Type B pancreatic cell (in vitro differentiated cells): ENCODE data around the gene ETS1. TPM values are rescaled to one million over a fixed set of nuclear protein-coding genes. Genes with fewer than 3 reads are reported as not detected.

ENCODE experiments used
- DNase-seq: peaks from one replicate; pipeline ENCODE4 v3.0.0; 2021; ENCODE audit warnings: mixed read lengths; ENCODE audit not compliant: unreplicated experiment; ENCODE audit errors: extremely low spot score
- H3K27ac Mint-ChIP-seq: 2 replicates; pipeline ENCODE4 v1.8.0; 2021; ENCODE audit warnings: mild to moderate bottlenecking, mixed read lengths
- H3K27me3 Mint-ChIP-seq: 2 replicates; pipeline ENCODE4 v1.8.0; 2021; ENCODE audit warnings: mixed read lengths
- H3K36me3 Mint-ChIP-seq: 2 replicates; pipeline ENCODE4 v1.8.0; 2021; ENCODE audit warnings: mixed read lengths
- H3K4me1 Mint-ChIP-seq: one replicate; pipeline ENCODE4 v1.8.0; 2021; ENCODE audit warnings: mixed read lengths; ENCODE audit not compliant: unreplicated experiment
- H3K4me3 Mint-ChIP-seq: 2 replicates; pipeline ENCODE4 v1.8.0; 2021; ENCODE audit warnings: mild to moderate bottlenecking, mixed read lengths
- H3K9me3 Mint-ChIP-seq: 2 replicates; pipeline ENCODE4 v1.8.0; 2021; ENCODE audit warnings: mixed read lengths
- total RNA-seq: library from RNA; stranded (reverse); gene quantifications from 2 replicates; pipeline ENCODE4 v1.2.1, GENCODE V29; 2021; ENCODE audit warnings: low replicate concordance
- TF ChIP-seq, protein P1 (sequence below): fragments of 200-600 bp; sonication (generic); conservative IDR thresholded peaks from 2 replicates; pipeline ENCODE4 v1.5.0; 2021; ENCODE audit warnings: antibody characterized with exemption, mild to moderate bottlenecking

Gene ETS1
- total RNA-seq, 1 donor from 2014 or later: 40.6 TPM

DNA sequence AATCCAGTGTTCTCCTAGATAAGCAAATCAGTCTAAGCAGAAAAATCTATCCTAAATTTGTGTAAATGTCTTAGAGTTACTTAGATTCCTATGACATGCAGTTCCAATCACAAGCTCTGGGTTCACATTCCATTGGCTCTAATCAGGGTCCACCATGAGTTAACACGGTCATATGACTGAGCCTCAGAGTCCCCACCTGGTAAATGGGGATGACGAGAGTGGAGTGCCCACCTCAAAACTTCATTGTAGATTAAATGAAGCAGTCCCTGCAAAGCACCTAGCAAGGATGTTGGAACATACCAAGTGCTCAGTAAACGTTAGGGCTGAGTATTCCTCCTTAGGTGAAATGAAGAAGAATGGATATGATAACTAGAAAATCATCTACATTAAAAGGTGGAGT is 3.1 kb downstream of the ETS1 start:
- no peaks in the 10 kb centered on the region for H3K36me3 Mint-ChIP-seq
- H3K9me3 Mint-ChIP-seq: no peaks in the 10 kb centered on the region
- no peak for DNase-seq
- H3K27ac Mint-ChIP-seq: no peak overlapping the region
- H3K27me3 Mint-ChIP-seq: peaks cover 78% of the 10 kb centered on the region
- H3K4me1 Mint-ChIP-seq: peaks cover 33% of the 10 kb centered on the region
- TF ChIP-seq, protein P1, sequence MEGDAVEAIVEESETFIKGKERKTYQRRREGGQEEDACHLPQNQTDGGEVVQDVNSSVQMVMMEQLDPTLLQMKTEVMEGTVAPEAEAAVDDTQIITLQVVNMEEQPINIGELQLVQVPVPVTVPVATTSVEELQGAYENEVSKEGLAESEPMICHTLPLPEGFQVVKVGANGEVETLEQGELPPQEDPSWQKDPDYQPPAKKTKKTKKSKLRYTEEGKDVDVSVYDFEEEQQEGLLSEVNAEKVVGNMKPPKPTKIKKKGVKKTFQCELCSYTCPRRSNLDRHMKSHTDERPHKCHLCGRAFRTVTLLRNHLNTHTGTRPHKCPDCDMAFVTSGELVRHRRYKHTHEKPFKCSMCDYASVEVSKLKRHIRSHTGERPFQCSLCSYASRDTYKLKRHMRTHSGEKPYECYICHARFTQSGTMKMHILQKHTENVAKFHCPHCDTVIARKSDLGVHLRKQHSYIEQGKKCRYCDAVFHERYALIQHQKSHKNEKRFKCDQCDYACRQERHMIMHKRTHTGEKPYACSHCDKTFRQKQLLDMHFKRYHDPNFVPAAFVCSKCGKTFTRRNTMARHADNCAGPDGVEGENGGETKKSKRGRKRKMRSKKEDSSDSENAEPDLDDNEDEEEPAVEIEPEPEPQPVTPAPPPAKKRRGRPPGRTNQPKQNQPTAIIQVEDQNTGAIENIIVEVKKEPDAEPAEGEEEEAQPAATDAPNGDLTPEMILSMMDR: no peak
- H3K4me3 Mint-ChIP-seq: no peak overlapping the region

DNA sequence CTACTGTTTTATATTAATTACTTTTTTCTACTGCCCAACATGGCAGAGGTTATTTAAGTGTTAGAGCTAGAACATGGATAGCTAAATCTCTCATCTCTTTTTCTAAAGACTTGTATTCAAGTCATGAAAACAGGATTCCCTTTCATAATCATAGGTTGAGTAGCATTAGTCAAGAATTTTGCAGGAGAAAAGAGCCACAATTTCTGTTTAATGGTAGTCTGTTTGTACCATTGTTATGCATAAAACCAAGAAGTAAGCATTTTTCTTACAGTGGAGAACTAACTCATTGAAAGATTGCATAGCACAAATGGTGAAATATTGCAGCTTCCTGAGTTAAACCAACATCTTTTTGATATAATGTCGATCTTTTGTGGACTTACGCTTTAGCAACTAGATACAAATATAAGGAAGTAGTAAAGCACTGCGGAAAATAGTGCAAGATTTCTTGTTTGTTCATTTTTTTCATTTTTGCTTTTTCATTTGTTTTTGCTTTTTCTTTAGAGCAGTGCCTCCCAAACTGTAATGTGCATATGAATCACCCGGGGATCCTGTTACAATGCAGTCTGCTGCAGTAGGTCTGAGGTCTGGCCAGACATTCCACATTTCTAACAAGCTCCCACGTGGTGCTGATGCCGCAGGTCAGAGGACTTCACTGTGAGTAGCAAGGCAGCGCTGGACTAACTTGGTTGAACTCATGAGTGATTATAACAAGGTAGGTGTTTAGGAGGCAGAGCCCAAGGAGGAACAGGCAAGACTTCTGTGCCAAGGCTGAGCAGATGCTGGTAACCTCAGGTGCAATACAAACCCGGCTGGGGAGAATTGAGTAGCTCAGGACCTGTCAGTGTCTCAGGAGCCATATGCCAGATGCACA is 4.6 kb downstream of the ETS1 start:
- no peaks in the 10 kb centered on the region for H3K36me3 Mint-ChIP-seq
- H3K27ac Mint-ChIP-seq: no peak overlapping the region
- peaks cover 33% of the 10 kb centered on the region for H3K4me1 Mint-ChIP-seq
- TF ChIP-seq, protein P1: no peak
- no peak overlapping the region for H3K4me3 Mint-ChIP-seq
- no peak for DNase-seq
- peaks cover 68% of the 10 kb centered on the region for H3K27me3 Mint-ChIP-seq
- no peaks in the 10 kb centered on the region for H3K9me3 Mint-ChIP-seq

DNA sequence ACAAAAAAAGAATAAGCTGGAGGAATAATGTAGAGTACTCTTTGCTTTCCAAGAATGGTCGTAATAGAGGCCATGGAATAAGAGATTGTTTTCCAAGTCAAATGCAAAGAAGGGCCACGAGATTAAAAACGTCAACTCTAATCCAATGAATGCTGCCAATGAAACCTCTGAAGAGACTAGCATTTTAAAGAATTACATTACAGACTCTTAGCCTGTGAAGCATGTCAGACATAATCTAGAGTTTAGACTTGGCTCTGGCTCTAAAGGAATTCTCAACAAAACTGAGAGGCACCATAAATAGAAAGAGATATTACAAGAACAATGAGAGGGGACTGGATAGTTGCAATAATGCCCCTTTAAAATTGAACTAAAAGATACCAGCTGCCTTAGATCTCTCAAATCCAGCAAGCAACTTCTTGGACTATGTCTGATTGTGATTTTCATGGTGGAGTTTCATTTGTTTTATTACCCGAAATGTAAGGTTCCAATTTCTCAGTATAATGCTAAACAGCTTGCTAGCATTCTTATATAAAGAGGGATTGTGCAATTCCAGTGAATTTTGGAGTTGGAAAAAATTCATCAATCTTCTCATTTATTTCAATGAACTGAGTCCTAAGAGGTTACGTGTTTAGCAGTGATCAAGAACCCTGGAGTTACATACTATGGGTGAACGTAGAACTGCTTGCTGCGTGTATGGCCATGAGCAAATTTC is 5.6 kb downstream of the ETS1 start:
- Mint-ChIP-seq H3K9me3 (no peaks in the 10 kb centered on the region), H3K27me3 (peaks cover 61% of the 10 kb centered on the region), H3K4me3 (no peak overlapping the region), H3K27ac (no peak overlapping the region), H3K4me1 (peaks cover 27% of the 10 kb centered on the region), H3K36me3 (no peaks in the 10 kb centered on the region)
- DNase-seq: no peak
- TF ChIP-seq, protein P1: no peak

DNA sequence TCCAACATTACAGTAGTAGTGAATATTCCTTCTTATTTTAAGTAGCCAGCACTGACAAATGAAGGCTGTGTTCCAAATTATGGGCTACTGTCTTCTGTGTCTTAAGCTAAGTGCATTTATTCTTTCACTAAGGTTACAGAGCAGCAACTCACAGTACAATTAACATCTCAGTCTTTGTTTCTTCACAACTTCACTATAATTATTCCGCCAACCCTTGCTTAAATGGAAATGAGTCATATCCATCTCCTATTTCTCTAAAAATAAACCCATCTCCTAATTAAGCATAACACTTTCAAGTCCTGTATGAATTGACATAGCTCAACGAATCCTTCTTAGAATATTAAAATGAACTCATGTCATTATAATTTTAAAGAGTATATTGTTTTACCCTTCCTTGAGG is 6.7 kb downstream of the ETS1 start:
- H3K27ac Mint-ChIP-seq: no peak overlapping the region
- peaks cover 23% of the 10 kb centered on the region for H3K4me1 Mint-ChIP-seq
- H3K36me3 Mint-ChIP-seq: no peaks in the 10 kb centered on the region

DNA sequence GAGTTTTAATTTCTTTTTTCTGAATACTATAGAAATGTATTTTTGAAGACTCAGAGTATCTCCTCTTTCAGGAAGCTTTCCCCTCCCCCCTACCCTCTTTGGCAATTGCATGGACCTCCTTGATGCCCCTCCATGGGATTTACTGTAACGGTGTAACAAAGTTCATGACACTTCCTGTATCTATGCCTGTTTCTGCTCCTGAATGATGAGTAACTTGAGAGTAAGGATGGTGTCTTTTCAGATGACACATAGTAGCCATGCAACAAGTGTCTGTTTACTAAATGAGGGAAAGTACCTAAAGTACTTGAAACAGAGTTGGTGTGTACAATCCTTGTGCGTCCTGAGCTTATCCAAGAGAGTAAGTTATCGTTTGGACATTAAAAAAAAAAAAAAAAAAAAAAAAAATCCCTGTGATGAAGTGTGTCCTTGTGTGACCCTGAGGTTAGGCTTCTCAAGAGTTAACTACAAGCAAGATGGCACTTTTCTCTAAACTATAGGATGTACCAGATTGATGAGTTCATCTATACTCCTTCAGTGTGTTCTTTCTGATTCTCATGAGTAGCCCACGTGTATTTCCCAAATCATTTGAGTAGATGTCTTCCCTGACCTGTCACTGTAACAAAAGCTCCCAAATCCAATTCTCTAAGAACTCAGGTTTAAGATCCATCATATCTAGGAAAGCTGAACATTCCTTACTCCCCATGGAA is 7.4 kb downstream of the ETS1 start:
- DNase-seq: no peak
- Mint-ChIP-seq H3K9me3 (no peaks in the 10 kb centered on the region), H3K27me3 (peaks cover 58% of the 10 kb centered on the region), H3K36me3 (peaks cover 1% of the 10 kb centered on the region), H3K4me1 (peaks cover 20% of the 10 kb centered on the region), H3K27ac (no peak overlapping the region), H3K4me3 (no peak overlapping the region)
- TF ChIP-seq, protein P1: no peak

More for the DNA sequence above, 6.7 kb downstream of the ETS1 start:
- no peak for DNase-seq
- Mint-ChIP-seq H3K27me3 (peaks cover 56% of the 10 kb centered on the region), H3K9me3 (no peaks in the 10 kb centered on the region), H3K4me3 (no peak overlapping the region)
- TF ChIP-seq, protein P1: no peak
